Measurements from ENCODE around the gene RYR1. TPM values are rescaled to one million over a fixed set of nuclear protein-coding genes. Genes with fewer than 3 reads are reported as not detected.

Gene RYR1
- total RNA-seq, 1 experiment from 2014 or later = 34.2 TPM

GRCh38 chr19:38483016-38483630 lies 49.6 kb downstream of the RYR1 start:
- no TSS peak for BruUV-seq (replicated peaks)
- DNase-seq (ENCODE audit: low read depth, low spot score) = no peak
- H3K9me3 ChIP-seq (ENCODE audit: control insufficient read depth, insufficient read depth, low read depth, low read length) = no peaks in the 10 kb centered on the region
- H3K36me3 ChIP-seq (ENCODE audit: control insufficient read depth, insufficient read depth, low read length) = no peaks in the 10 kb centered on the region
- in situ Hi-C loops (cut with HindIII; ENCODE audit: low pct_unique_long_range_greater_than_20kb, low sequenced_read_pairs) = no loop called here
- no peaks in the 10 kb centered on the region for H3K4me1 ChIP-seq (ENCODE audit: control insufficient read depth, insufficient read depth, low read length)
- no peak for TF ChIP-seq SIN3A (IDR thresholded peaks at IDR 0.05; ENCODE audit: borderline replicate concordance, insufficient read depth, low read depth, low read length)
- TF ChIP-seq CTCF (IDR thresholded peaks at IDR 0.05) = no peak
- POLR2A ChIA-PET = no interaction called here
- intact Hi-C loops (cut with micrococcal nuclease; ENCODE audit: unreplicated experiment) = no loop called here
- no peak overlapping the region for H3K4me3 ChIP-seq (ENCODE audit: low read depth in 2 of 2, low read length in 2 of 2)
- no peak for ATAC-seq
- no peak overlapping the region for H3K27ac ChIP-seq (ENCODE audit: low read length)
- no peaks in the 10 kb centered on the region for H3K27me3 ChIP-seq (ENCODE audit: control insufficient read depth, insufficient read depth, low read length)
- CTCF ChIA-PET = interaction anchor here (0.5 kb wide), 1 partner anchor 577 kb away, joined by 7 read pairs; no protein-coding TSS in a partner anchor

- H3K36me3 ChIP-seq (ENCODE audit: control insufficient read depth, insufficient read depth, low read length) = no peaks in the 10 kb centered on the region
- H3K27ac ChIP-seq (ENCODE audit: low read length) = no peak overlapping the region
- H3K9me3 ChIP-seq (ENCODE audit: control insufficient read depth, insufficient read depth, low read depth, low read length) = no peaks in the 10 kb centered on the region
- TF ChIP-seq CTCF (IDR thresholded peaks at IDR 0.05) (no peak), REST (IDR thresholded peaks at IDR 0.05; ENCODE audit: insufficient read depth in 1 of 2, low read depth in 2 of 2, low read length in 1 of 2) (no peak), SIN3A (IDR thresholded peaks at IDR 0.05; ENCODE audit: borderline replicate concordance, insufficient read depth, low read depth, low read length) (no peak), TCF7L2 (IDR thresholded peaks at IDR 0.05; ENCODE audit: low read depth, low read length) (no peak), POLR2AphosphoS5 (IDR thresholded peaks at IDR 0.05; ENCODE audit: low read depth, low read length) (no peak)
- no peaks in the 10 kb centered on the region for H3K27me3 ChIP-seq (ENCODE audit: control insufficient read depth, insufficient read depth, low read length)
- in situ Hi-C loops (cut with HindIII; ENCODE audit: low pct_unique_long_range_greater_than_20kb, low sequenced_read_pairs) = no loop called here
- no peak overlapping the region for H3K4me3 ChIP-seq (ENCODE audit: low read depth in 2 of 2, low read length in 2 of 2)
- intact Hi-C loops (cut with micrococcal nuclease; ENCODE audit: unreplicated experiment) = no loop called here
- ChIA-PET POLR2A (no interaction called here), CTCF (interaction anchor here (0.8 kb wide), 1 partner anchor 96 kb away, joined by 7 read pairs; no protein-coding TSS in a partner anchor)
- no TSS peak for BruUV-seq (replicated peaks)
- ATAC-seq = no peak
- no peaks in the 10 kb centered on the region for H3K4me1 ChIP-seq (ENCODE audit: control insufficient read depth, insufficient read depth, low read length)
- no peak for DNase-seq (ENCODE audit: low read depth, low spot score)
These were observed 51.3 kb downstream of the RYR1 start for GRCh38 chr19:38484747-38485146.
